Heart left ventricle (tissue), 13 donors: ENCODE data around the gene DERL2.

Source experiments
- POLR2A ChIP-seq, 2 donors: fragments of 450-650 bp; IDR thresholded peaks; one replicate each; pipeline ENCODE4 v1.6.1; 2017; ENCODE audit warnings: antibody characterized with exemption in 2 of 2, mild to moderate bottlenecking in 2 of 2, moderate library complexity in 2 of 2
- TF ChIP-seq, protein P1 (sequence below), 12 donors: fragments of 200-600 bp; sonication (generic) in 4 of 12; IDR thresholded peaks; one replicate each; pipeline versions ENCODE4 v1.5.0 to v1.8.0; 2018 to 2022; ENCODE audit warnings: antibody characterized with exemption in 12 of 12, mild to moderate bottlenecking in 5 of 12
- donor health status: ischemic (EF 13 %, LVEDD 7.1; RV severe dilation, severe dysfunction).
- donor health status: DM: no; HTN: yes; CAD: no.
- donor health status: DM: no; HTN: no; CAD: no.
- donor health status: ischemic (EF 25% LVEDD 6.9; RV normal size, moderate dysfunction).
- donor health status: ischemic (EF 25% LVEDD 5.7; RV mildly dilated, moderate dysfunction).
- donor health status: ischemic (EF 35%, LVEDD 5.7; RV mildly dilated, moderate dysfunction).
- donor health status: nonischemic (EF 11% LVEDD 7.7; RV severe dilation, severe dysfunction).
- donor health status: DM: yes; HTN: yes; CAD: no.
- donor health status: PGD.
- donor health status: ischemic (EF 29% LVEDD 5.4; RV normal size, mild dysfunction).
- donor health status: nonischemic (EF 23%, LVEDD 6.1; RV moderate dilation, normal function).

DNA sequence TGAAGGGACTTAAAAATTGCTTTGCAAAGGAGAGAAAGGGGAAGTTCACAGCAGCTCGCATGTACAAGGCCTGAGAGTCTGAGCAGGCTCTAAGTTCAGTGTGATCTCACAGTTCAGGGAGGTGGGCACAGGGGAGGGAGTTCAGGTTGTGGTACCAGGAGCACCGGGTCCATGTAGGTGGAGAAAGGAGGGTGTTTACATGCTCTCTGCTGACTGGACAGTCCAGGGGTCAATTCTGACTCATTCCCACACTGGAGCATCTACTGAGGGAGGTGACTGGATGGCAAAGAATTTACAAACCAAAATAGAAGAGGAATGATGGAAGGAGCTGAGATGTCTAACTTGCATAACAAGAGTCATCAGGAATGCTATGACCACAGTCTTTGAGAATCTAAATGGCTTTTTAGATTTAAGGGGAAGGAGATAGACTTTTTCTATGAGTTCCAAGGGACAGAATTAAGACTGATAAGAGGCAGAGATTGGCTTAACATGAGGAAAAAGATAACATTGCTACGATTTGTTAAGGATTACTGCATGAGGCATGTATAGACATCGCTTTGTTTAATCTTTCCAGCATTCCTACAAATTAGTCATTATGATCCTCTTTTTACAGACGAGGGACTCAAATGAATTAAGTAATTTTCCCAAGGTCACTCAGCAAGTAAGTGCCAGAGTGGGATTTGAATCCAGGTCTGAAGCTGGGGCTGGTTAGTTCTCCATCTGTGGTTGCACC lies 30.2 kb upstream of the DERL2 start:
- TF ChIP-seq, protein P1, sequence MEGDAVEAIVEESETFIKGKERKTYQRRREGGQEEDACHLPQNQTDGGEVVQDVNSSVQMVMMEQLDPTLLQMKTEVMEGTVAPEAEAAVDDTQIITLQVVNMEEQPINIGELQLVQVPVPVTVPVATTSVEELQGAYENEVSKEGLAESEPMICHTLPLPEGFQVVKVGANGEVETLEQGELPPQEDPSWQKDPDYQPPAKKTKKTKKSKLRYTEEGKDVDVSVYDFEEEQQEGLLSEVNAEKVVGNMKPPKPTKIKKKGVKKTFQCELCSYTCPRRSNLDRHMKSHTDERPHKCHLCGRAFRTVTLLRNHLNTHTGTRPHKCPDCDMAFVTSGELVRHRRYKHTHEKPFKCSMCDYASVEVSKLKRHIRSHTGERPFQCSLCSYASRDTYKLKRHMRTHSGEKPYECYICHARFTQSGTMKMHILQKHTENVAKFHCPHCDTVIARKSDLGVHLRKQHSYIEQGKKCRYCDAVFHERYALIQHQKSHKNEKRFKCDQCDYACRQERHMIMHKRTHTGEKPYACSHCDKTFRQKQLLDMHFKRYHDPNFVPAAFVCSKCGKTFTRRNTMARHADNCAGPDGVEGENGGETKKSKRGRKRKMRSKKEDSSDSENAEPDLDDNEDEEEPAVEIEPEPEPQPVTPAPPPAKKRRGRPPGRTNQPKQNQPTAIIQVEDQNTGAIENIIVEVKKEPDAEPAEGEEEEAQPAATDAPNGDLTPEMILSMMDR (IDR thresholded peaks at IDR 0.05) = no peak
- TF ChIP-seq POLR2A (IDR thresholded peaks at IDR 0.05) = no peak
